Measurements from ENCODE around the gene PDRG1.

Gene PDRG1

DNA sequence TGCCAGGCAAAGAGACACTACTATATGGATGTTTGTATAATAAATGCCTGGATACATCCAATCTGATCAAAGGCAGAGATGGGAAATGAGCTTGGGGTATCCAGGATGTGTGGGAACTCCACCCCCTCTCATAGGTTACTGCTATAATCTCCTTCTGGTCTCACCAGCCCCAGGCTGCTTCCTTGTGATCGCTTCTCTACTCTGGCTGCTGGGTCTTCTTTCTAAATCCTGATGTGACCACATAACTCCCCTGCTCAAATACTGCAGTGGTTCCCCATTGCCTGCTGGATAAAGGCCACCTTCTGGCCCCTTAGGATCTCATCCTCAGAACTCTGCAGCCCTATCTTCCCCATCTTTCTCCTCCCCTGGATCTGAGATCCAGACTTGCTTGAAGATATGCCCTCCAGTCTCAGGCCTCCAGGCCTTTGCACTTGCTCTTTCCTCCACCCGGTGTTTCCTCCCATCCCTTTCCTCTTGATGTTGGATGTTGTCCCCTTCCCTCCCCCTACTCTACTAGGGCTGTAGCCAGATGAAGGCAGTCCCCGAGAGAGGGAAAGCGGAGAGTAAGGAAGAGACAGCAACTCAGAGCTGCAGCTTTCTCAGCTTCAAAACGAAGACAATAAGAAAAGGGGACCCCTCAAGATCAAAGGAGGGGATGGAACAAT lies 15.3 kb upstream of the PDRG1 start:
- DNase-seq, result peak; percentile 47

GRCh38 chr20:31963889-31964288 lies 12.0 kb upstream of the PDRG1 start:
- no peak for DNase-seq

DNA sequence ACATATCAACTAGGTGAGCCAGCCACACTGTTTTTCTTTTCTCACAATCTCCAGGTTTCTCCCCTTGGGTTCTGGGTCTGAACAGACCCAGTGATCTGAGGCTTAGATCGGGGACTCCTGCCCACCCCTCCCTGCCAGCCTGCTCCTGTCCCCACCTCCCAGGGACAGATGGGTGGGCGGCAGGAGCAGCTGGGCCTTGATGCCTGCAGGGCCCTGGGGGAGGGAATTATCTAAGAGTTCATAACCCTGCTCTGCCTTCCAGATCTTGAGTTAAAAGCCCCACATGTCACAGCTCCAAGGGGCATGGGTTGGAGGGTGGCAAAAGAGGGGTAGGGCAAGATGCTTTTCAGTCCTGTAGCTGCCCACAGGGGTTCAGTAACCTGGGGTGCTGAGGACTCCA lies 10.9 kb upstream of the PDRG1 start:
- peak; percentile 99 for DNase-seq

- peak; percentile 99 for DNase-seq
Measured at GRCh38 chr20:31956556-31957526, 5.0 kb upstream of the PDRG1 start.

- no peak for DNase-seq
Measured at GRCh38 chr20:31954500-31954899, 2.7 kb upstream of the PDRG1 start.

- no peak for DNase-seq
Measured at GRCh38 chr20:31953556-31954148, 1.8 kb upstream of the PDRG1 start.

- no peak for DNase-seq
Measured at GRCh38 chr20:31951203-31951529, 680 bp downstream of the PDRG1 start.

GRCh38 chr20:31949877-31950646 lies 1.8 kb downstream of the PDRG1 start:
- DNase-seq, result no peak

GRCh38 chr20:31948008-31948407 lies 3.8 kb downstream of the PDRG1 start:
- no peak for DNase-seq

DNA sequence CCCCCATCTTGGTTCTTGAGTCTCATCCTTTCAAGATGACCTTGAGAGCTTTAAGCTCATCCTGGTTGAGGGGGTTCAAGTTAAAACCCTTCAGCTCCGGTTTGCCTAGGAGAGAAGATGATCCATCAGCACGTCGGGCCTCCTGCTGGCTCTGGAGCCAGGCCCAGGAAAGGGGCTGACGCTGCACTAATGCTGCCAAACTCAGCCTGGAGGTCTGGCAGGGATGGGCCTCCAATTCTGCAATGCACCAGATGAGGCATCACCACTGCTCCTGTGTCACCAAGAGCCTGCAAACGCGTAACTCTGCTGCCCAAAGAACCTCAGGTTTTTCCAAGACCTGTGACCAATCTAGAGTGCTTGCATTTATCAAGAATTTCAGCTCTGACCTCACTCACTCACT lies 6.1 kb downstream of the PDRG1 start:
- DNase-seq, result no peak

GRCh38 chr20:31945319-31945718 lies 6.5 kb downstream of the PDRG1 start:
- DNase-seq, result no peak

DNA sequence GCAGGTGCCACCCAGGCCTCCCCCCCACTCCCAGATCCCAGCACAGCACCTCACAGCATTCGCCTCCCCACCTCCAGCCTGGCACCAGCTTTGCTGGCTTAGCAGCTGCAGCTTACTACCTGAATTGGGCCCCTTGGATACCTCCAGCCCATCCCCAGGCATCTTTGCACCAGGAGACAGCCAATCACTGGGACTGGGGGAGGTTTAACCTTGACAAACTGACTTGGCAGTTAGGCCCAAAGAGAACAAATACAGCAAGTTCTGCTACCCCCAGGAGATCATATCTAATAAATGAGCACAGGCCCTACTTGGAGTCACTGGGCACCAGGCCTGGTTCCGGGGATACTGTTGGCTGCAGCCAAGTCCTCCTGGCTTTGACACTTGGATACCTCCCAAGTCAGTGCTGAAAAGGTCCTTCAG lies 8.8 kb downstream of the PDRG1 start:
- no peak for DNase-seq

GRCh38 chr20:31939661-31940060 lies 12.2 kb downstream of the PDRG1 start:
- no peak for DNase-seq

DNA sequence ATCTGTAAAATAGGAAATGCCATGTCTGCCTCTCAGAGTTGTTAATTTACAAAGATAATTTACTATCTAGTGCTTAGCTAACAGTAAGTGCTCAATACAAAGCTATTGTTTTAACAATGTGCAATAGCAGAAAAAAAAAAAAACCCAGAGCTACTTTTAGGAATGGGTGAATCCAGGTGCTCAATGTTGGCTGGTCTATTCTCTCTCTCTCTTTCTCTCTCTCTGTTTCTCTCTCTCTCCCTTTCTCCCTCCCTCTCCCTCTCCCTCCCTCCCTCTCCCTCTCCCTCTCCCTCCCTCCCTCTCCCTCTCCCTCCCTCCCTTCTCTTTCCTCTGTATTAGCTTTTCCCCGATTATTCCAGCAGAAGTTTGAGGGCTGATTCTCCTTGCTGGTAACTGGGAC lies 14.0 kb downstream of the PDRG1 start:
- no peak for DNase-seq

GRCh38 chr20:31936420-31936819 lies 15.4 kb downstream of the PDRG1 start:
- DNase-seq, result no peak

DNA sequence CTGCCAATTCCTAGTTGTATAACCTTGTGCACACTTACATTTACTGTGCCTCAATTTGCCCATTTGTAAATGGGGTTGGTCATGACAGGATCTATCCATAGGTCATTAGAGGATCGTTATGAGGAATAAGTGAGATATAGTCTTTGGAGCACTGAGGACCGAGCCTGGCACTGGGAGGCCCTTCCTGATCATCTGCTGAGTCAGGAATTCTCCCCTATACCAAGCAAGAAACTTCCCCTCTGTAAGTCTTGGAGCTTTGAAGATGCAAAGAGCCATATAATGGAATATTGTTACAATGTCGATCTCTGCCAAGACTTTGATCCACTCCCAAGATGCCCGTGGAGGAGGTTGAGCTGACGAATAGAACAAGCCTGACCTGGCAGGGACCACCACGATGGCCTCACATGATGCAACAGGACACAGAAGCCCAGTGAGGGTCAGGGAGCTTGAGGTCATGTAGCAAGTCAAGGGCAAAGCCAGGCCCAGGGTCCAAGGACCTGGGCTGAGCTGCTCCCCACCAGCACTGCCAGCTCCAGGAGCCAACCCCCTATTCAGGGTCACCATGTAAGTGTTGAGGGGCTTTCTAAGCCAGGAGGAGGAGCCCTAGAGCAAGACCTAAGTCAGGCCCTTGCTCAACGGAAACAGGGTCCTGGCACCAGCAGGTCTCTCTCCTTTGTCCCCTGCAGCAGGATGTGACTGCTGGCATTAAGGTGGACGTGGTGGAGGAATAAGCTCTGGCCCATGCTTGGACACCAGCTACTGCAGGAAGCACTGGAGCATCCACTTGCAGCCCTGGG lies 16.7 kb downstream of the PDRG1 start:
- no peak for DNase-seq

DNA sequence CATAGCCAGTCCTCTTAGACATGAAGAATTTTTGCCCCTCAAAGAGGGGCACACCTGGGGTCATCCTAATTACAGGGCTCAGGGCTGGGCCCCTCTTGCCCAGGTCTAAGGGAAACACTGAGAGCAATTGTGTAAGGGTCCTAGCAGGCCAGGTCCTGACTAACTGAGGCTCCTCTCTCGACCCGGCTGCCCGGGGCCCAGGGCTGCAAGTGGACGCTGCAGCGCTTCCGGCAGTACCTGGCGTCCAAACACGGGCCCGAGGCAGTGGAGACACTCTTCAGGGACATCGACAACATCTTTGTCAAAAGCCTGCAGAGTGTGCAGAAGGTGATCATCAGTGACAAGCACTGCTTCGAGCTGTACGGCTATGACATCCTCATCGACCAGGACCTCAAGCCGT lies 17.4 kb downstream of the PDRG1 start:
- DNase-seq, result no peak

- DNase-seq, result no peak
Measured at GRCh38 chr20:31933698-31934097, 18.1 kb downstream of the PDRG1 start.

DNA sequence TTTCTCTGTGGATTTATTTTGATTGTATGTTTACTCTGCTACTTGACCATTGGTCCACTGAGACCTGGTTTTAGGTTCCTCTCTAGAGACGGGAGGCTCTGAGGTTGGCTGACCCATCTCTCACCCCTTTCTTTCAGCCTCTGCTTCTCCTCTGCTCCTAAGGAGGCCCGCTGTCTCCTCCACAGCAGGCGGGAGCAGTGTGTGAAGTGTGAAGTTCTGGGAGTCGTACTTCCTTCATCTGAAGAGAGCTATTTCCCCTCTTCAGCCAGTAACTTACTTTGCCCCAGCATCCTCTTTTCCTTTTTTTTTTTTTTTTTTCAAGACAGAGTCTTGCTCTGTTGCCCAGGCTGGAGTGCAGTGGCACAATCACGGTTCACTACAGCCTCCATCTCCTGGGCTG lies 21.1 kb downstream of the PDRG1 start:
- DNase-seq, result no peak

- DNase-seq, result peak; percentile 67
Measured at GRCh38 chr20:31929631-31930030, 22.2 kb downstream of the PDRG1 start.

DNA sequence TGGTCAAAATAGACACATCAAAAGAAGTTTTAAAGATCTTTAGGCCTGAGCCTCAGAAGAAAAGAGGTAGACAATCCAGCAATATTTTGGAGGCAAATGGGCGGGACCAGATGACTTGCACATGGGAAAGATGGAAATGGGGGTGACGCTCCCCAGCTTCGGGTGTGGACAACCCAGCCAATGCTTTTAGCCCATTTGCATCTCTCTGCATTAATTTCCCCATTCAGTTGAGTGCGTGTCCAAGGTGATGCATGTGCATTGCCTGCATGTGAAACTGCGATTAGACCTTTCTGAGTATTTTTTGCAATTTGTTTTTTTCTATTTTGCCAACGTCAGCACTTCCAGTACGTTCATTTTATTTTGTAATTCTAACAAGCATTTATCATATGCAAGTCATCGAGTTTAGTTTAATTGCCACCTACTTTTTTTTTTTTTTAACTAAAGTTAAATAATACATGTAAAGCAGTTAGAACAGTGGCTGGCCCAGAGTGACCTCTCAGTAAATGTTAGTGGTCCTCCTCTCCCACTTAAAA lies 24.2 kb downstream of the PDRG1 start:
- DNase-seq, result no peak

GRCh38 chr20:31926493-31926892 lies 25.4 kb downstream of the PDRG1 start:
- no peak for DNase-seq
